HepG2 (cell line): Measurements from ENCODE around the gene SLC35B4. TPM values are rescaled to one million over a fixed set of nuclear protein-coding genes. Genes with fewer than 3 reads are reported as not detected.

Source experiments
- DMTF1 ChIP-seq: sonication (generic); formaldehyde crosslinking; IDR thresholded peaks from 2 replicates; pipeline ENCODE4 v1.4.0; 2020; ENCODE audit warnings: mild to moderate bottlenecking, missing genetic modification reagents
- FOXK2 ChIP-seq: fragments of 450-650 bp; IDR thresholded peaks from 2 replicates; pipeline ENCODE4 v1.6.1; 2016
- GLMP ChIP-seq: sonication (generic); formaldehyde crosslinking; IDR thresholded peaks from 2 replicates; pipeline ENCODE4 v1.9.0; 2021; ENCODE audit warnings: missing genetic modification reagents, mild to moderate bottlenecking, borderline replicate concordance
- HDAC2 ChIP-seq: sonication (generic); formaldehyde crosslinking; IDR thresholded peaks from 2 replicates; pipeline ENCODE4 v1.4.0; 2020; ENCODE audit warnings: missing genetic modification reagents
- HDAC6 ChIP-seq: fragments of 200-600 bp; sonication (generic); IDR thresholded peaks from 2 replicates; pipeline ENCODE4 v1.7.0; 2017; ENCODE audit warnings: mild to moderate bottlenecking, antibody characterized with exemption, low read length, low read depth
- HNRNPH1 ChIP-seq: fragments of 200-400 bp; formaldehyde crosslinking; optimal IDR thresholded peaks from 2 replicates; pipeline ENCODE3; 2017; ENCODE audit warnings: mild to moderate bottlenecking, low read depth, low read length
- IKZF4 ChIP-seq: sonication (generic); formaldehyde crosslinking; IDR thresholded peaks from 2 replicates; pipeline ENCODE4 v1.5.1; 2020; ENCODE audit warnings: borderline replicate concordance, mild to moderate bottlenecking, low read depth, missing genetic modification reagents; ENCODE audit errors: not compliant biosample characterization
- IKZF5 ChIP-seq: IDR thresholded peaks from 2 replicates; pipeline ENCODE4 v1.6.1; 2018; ENCODE audit warnings: missing genetic modification reagents, mild to moderate bottlenecking, missing compliant biosample characterization
- IRX3 ChIP-seq: sonication (generic); formaldehyde crosslinking; IDR thresholded peaks from 2 replicates; pipeline ENCODE4 v1.8.1; 2023; ENCODE audit warnings: mild to moderate bottlenecking, low read depth, missing genetic modification reagents, borderline replicate concordance
- NKX3-1 ChIP-seq: sonication (generic); formaldehyde crosslinking; IDR thresholded peaks from 2 replicates; pipeline ENCODE4 v1.5.0; 2020; ENCODE audit warnings: missing genetic modification reagents
- SMAD9 ChIP-seq: sonication (generic); formaldehyde crosslinking; IDR thresholded peaks from 2 replicates; pipeline ENCODE4 v1.5.1; 2020; ENCODE audit warnings: mild to moderate bottlenecking, missing genetic modification reagents
- TSC22D2 ChIP-seq: sonication (generic); formaldehyde crosslinking; IDR thresholded peaks from 2 replicates; pipeline ENCODE4 v1.5.1; 2020; ENCODE audit warnings: missing genetic modification reagents, mild to moderate bottlenecking, borderline replicate concordance
- ZBTB1 ChIP-seq: sonication (generic); formaldehyde crosslinking; IDR thresholded peaks from 2 replicates; pipeline ENCODE4 v1.4.0; 2020; ENCODE audit warnings: missing genetic modification reagents, borderline replicate concordance
- ZNF318 ChIP-seq: sonication (generic); formaldehyde crosslinking; IDR thresholded peaks from 2 replicates; pipeline ENCODE4 v1.4.0; 2020; ENCODE audit warnings: mild to moderate bottlenecking, missing genetic modification reagents
- ZNF674 ChIP-seq: sonication (generic); formaldehyde crosslinking; IDR thresholded peaks from 2 replicates; pipeline ENCODE4 v1.5.0; 2020; ENCODE audit warnings: low read depth, mild to moderate bottlenecking, missing genetic modification reagents
- ZSCAN9 ChIP-seq: IDR thresholded peaks from 2 replicates; pipeline ENCODE4 v1.6.1; 2016; ENCODE audit warnings: borderline replicate concordance
- polyA plus RNA-seq, 8 experiments: library from polyadenylated mRNA; depleted of rRNA in 3 of 8; stranded (reverse) in 7 of 8; unstranded in 1 of 8; fragments of >200 nt; fragmentation: Illumina TruSeq in 4 of 8; extraction: Trizol in 4 of 8; gene quantifications; 2 replicates each; pipeline versions ENCODE4 v1.2.1 to v1.2.3, GENCODE V29; 2011 to 2016; ENCODE audit warnings: low read depth in 4 of 8, missing spikeins in 1 of 8, mixed read lengths in 1 of 8; ENCODE audit not compliant: insufficient read depth in 1 of 8
- total RNA-seq, 5 experiments: library from RNA; depleted of rRNA; stranded (reverse); fragments of >200 nt; fragmentation: Illumina TruSeq; extraction: Trizol; gene quantifications; 2 replicates each; pipeline ENCODE4 v1.2.3, GENCODE V29; 2016; ENCODE audit warnings: low read depth in 1 of 5

Gene SLC35B4
- total and polyA plus RNA-seq, 2 of the 13 experiments (the other 11 are each of a cell fraction or from before 2014, with no cell fraction given), result 17.1 to 17.8 TPM

- no peak for TF ChIP-seq NKX3-1 (CRISPR knock-in tag)
- no peak for TF ChIP-seq ZSCAN9
- TF ChIP-seq FOXK2, result no peak
- no peak for TF ChIP-seq IRX3 (CRISPR knock-in tag)
- TF ChIP-seq HDAC2 (CRISPR knock-in tag), result peak; percentile 49
- TF ChIP-seq GLMP, result no peak
- TF ChIP-seq ZBTB1 (CRISPR knock-in tag), result no peak
- no peak for TF ChIP-seq HNRNPH1
- no peak for TF ChIP-seq SMAD9 (CRISPR knock-in tag)
- peak; percentile 27 for TF ChIP-seq IKZF4 (CRISPR knock-in tag)
- TF ChIP-seq IKZF5 (CRISPR knock-in tag), result peak; percentile 89
- TF ChIP-seq ZNF318 (CRISPR knock-in tag), result no peak
- no peak for TF ChIP-seq DMTF1 (CRISPR knock-in tag)
- TF ChIP-seq TSC22D2, result no peak; the same call in 1 of the 2 replicates
- no peak for TF ChIP-seq ZNF674 (CRISPR knock-in tag)
- no peak for TF ChIP-seq HDAC6
Observed at GRCh38 chr7:134316539-134317344, at the start of gene SLC35B4 (continued).
